ENCODE measurements around the gene SFT2D1.

The SFT2D1 gene

DNA sequence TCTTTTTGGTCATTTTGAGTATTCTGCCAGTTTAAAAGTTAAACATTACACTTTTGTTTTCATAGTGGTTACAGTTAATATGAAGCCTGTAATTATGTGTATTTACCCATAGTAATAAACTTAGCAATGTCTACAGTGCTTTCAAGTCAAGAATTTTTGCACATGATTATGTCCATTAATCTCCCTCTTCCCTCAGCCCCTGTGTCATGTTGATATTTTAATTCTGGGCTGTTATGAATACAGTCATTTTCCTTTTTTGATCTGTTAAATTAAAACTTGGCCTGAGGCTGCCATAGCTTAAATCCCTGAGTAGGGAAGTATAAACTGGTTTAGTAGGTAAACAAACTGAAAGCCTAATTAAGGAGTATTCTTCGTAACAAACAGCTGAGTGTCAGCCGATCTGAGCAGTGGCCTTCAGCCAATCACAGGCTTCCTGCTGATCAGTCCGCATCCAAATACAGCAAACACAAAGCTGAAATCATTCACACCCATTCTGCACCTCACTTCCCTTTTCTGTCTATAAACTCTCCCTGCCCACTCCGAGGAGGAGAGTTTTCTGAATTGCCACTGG lies 9.5 kb upstream of the SFT2D1 start:
- TF ChIP-seq CTCF (IDR thresholded peaks at IDR 0.05; ENCODE audit: insufficient read depth, low read length, poor library complexity, severe bottlenecking), result no peak
- no peak for TF ChIP-seq EZH2phosphoT487 (conservative IDR thresholded peaks at IDR 0.05; ENCODE audit: low read length)
- Histone ChIP-seq H3K79me2 (ENCODE audit: insufficient read depth, low read length) (no peaks in the 10 kb centered on the region), H3K27me3 (ENCODE audit: low read length) (no peaks in the 10 kb centered on the region), H2AFZ (ENCODE audit: low read depth, low read length, severe bottlenecking) (peak overlapping the region; percentile 77), H3K9me3 (ENCODE audit: insufficient read depth, low read length) (no peaks in the 10 kb centered on the region), H3K27ac (ENCODE audit: low read depth, low read length) (no peak overlapping the region), H3K9me2 (replicated peaks; ENCODE audit: insufficient read depth, low read length) (no peaks in the 10 kb centered on the region), H3K4me3 (ENCODE audit: insufficient read depth, low read length, poor library complexity, severe bottlenecking) (no peak overlapping the region), H3K36me3 (ENCODE audit: low read length) (no peaks in the 10 kb centered on the region), H3F3A (ENCODE audit: insufficient read depth) (no peaks in the 10 kb centered on the region), H4K20me1 (ENCODE audit: low read depth, low read length) (no peaks in the 10 kb centered on the region), H3K9ac (ENCODE audit: low read length) (no peak overlapping the region), H3K4me2 (ENCODE audit: low read depth, low read length, poor library complexity, severe bottlenecking) (peak overlapping the region; percentile 49)

- Histone ChIP-seq H3K27ac (ENCODE audit: low read depth, low read length) (no peak overlapping the region), H3K9me3 (ENCODE audit: insufficient read depth, low read length) (no peaks in the 10 kb centered on the region), H3K9me2 (replicated peaks; ENCODE audit: insufficient read depth, low read length) (no peaks in the 10 kb centered on the region), H3K36me3 (ENCODE audit: low read length) (no peaks in the 10 kb centered on the region), H3K79me2 (ENCODE audit: insufficient read depth, low read length) (no peaks in the 10 kb centered on the region), H3K4me3 (ENCODE audit: insufficient read depth, low read length, poor library complexity, severe bottlenecking) (no peak overlapping the region), H3K4me2 (ENCODE audit: low read depth, low read length, poor library complexity, severe bottlenecking) (no peak overlapping the region), H3K27me3 (ENCODE audit: low read length) (no peaks in the 10 kb centered on the region), H3F3A (ENCODE audit: insufficient read depth) (0 out of 2 replicates have a peak, but pooled peaks cover 3% of the 10 kb centered on the region), H3K9ac (ENCODE audit: low read length) (no peak overlapping the region), H4K20me1 (ENCODE audit: low read depth, low read length) (no peaks in the 10 kb centered on the region), H2AFZ (ENCODE audit: low read depth, low read length, severe bottlenecking) (no peak overlapping the region)
- no peak for TF ChIP-seq EZH2phosphoT487 (conservative IDR thresholded peaks at IDR 0.05; ENCODE audit: low read length)
- TF ChIP-seq CTCF (IDR thresholded peaks at IDR 0.05; ENCODE audit: insufficient read depth, low read length, poor library complexity, severe bottlenecking), result no peak
These were observed 6.1 kb upstream of the SFT2D1 start for GRCh38 chr6:166348305-166348949.

DNA sequence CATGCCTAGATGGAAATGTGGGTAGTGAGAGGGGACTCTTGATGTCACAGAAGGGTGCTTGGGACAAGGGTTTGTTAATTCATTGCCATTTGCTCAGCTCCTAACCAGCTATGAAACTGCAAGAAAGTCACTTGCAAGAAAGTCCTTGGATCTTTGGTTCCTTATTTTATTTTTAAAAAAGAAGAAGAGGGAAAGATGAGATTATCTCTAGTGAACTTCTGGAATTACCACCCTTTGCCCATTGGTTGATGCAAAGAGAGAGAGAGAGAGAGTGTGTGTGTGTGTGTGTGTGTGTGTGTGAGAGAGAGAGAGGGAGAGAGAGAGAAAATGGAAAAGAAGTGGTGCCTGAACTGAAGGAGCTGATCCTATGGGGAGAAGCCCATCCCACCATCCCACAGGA lies 4.6 kb upstream of the SFT2D1 start:
- H3K27ac ChIP-seq (ENCODE audit: low read depth, low read length), result no peak overlapping the region
- no peak overlapping the region for H3K9ac ChIP-seq (ENCODE audit: low read length)
- no peak overlapping the region for H3K4me3 ChIP-seq (ENCODE audit: insufficient read depth, low read length, poor library complexity, severe bottlenecking)
- peaks cover 4% of the 10 kb centered on the region for H3K79me2 ChIP-seq (ENCODE audit: insufficient read depth, low read length)
- H3K36me3 ChIP-seq (ENCODE audit: low read length), result no peaks in the 10 kb centered on the region
- no peaks in the 10 kb centered on the region for H3K27me3 ChIP-seq (ENCODE audit: low read length)
- H2AFZ ChIP-seq (ENCODE audit: low read depth, low read length, severe bottlenecking), result no peak overlapping the region
- H3K9me2 ChIP-seq (replicated peaks; ENCODE audit: insufficient read depth, low read length), result no peaks in the 10 kb centered on the region
- H3F3A ChIP-seq (ENCODE audit: insufficient read depth), result 0 out of 2 replicates have a peak, but pooled peaks cover 9% of the 10 kb centered on the region
- H3K9me3 ChIP-seq (ENCODE audit: insufficient read depth, low read length), result no peaks in the 10 kb centered on the region
- TF ChIP-seq CTCF (IDR thresholded peaks at IDR 0.05; ENCODE audit: insufficient read depth, low read length, poor library complexity, severe bottlenecking), result no peak
- no peak for TF ChIP-seq EZH2phosphoT487 (conservative IDR thresholded peaks at IDR 0.05; ENCODE audit: low read length)
- no peaks in the 10 kb centered on the region for H4K20me1 ChIP-seq (ENCODE audit: low read depth, low read length)
- H3K4me2 ChIP-seq (ENCODE audit: low read depth, low read length, poor library complexity, severe bottlenecking), result no peak overlapping the region
